Caco-2 (cell line): Measurements from ENCODE around the gene TSC22D2. TPM values are rescaled to one million over a fixed set of nuclear protein-coding genes. Genes with fewer than 3 reads are reported as not detected.

ENCODE experiments used
- BruUV-seq: library from RNA; stranded (reverse); fragments of 400-500 nt; replicated peaks from 2 replicates; lab custom pipeline; 2021; lab: Mats Ljungman, UMichigan
- CTCF ChIA-PET: fragments of 300-600 bp; sonication (Branson Sonifier 250); formaldehyde crosslinking; loops from one replicate; lab custom pipeline; 2022; ENCODE audit warnings: antibody characterized with exemption; lab: Charles Lee
- POLR2A ChIA-PET: fragments of 300-600 bp; sonication (Branson Sonifier 250); formaldehyde crosslinking; loops from one replicate; lab custom pipeline; 2022; ENCODE audit warnings: antibody characterized with exemption; lab: Charles Lee
- DNase-seq, 2 experiments: peaks; one replicate each; pipeline versions ENCODE4 v3.0.0 to v3.0.0-alpha.2; 2020 to 2022
- H3K27me3 ChIP-seq: replicated peaks from 2 replicates; pipeline ENCODE4 v1.6.0; 2011; ENCODE audit warnings: low read length; ENCODE audit not compliant: control insufficient read depth, insufficient read depth
- H3K36me3 ChIP-seq: 2 replicates; pipeline ENCODE4 v1.5.1; 2011; ENCODE audit warnings: low read length; ENCODE audit not compliant: control insufficient read depth, insufficient read depth
- H3K4me1 ChIP-seq: fragments of 250-450 bp; sonication (Bioruptor Pico); 2 replicates; pipeline ENCODE4 v1.5.1; 2020; ENCODE audit warnings: mild to moderate bottlenecking
- H3K4me3 ChIP-seq: 2 replicates; pipeline ENCODE4 v1.5.1; 2011; ENCODE audit warnings: low read depth, mild to moderate bottlenecking, control low read depth, low read length
- H3K9me3 ChIP-seq: fragments of 250-450 bp; sonication (Bioruptor Pico); 2 replicates; pipeline ENCODE4 v1.5.1; 2020; ENCODE audit warnings: mild to moderate bottlenecking, moderate library complexity
- H3K27ac Mint-ChIP-seq: one replicate; pipeline ENCODE4 v1.8.0; 2022; ENCODE audit warnings: mixed read lengths; ENCODE audit not compliant: unreplicated experiment
- H3K27me3 Mint-ChIP-seq: one replicate; pipeline ENCODE4 v1.8.0; 2022; ENCODE audit warnings: mixed read lengths; ENCODE audit not compliant: insufficient read depth, unreplicated experiment
- H3K36me3 Mint-ChIP-seq: one replicate; pipeline ENCODE4 v1.8.0; 2022; ENCODE audit warnings: mild to moderate bottlenecking, mixed read lengths; ENCODE audit not compliant: insufficient read depth, unreplicated experiment
- H3K4me1 Mint-ChIP-seq: one replicate; pipeline ENCODE4 v1.8.0; 2022; ENCODE audit warnings: low read depth, mixed read lengths; ENCODE audit not compliant: unreplicated experiment
- H3K4me3 Mint-ChIP-seq: one replicate; pipeline ENCODE4 v1.8.0; 2022; ENCODE audit warnings: mild to moderate bottlenecking, moderate library complexity, mixed read lengths; ENCODE audit not compliant: unreplicated experiment
- H3K9me3 Mint-ChIP-seq: one replicate; pipeline ENCODE4 v1.8.0; 2022; ENCODE audit warnings: mixed read lengths; ENCODE audit not compliant: unreplicated experiment
- CTCF ChIP-seq, 2 experiments: fragments of 200-600 bp in 1 of 2; IDR thresholded peaks; 1 replicate in 1 of 2; 2 replicates in 1 of 2; pipeline versions ENCODE4 v1.5.1 to v1.8.0; 2011 to 2022; ENCODE audit warnings: antibody characterized with exemption in 1 of 2, control low read depth in 1 of 2, inconsistent platforms in 1 of 2, low read depth in 1 of 2, low read length in 1 of 2, mild to moderate bottlenecking in 1 of 2, moderate library complexity in 1 of 2; ENCODE audit not compliant: insufficient read depth in 1 of 2, severe bottlenecking in 1 of 2, unreplicated experiment in 1 of 2
- intact Hi-C: fragments of 100-400 bp; cut with micrococcal nuclease; formaldehyde crosslinking; loops from one replicate; pipeline ENCODE4 v1.10.0; 2022; ENCODE audit not compliant: unreplicated experiment
- total RNA-seq: library from RNA; stranded (reverse); gene quantifications from 2 replicates; pipeline ENCODE4 v1.2.3, GENCODE V29; 2022

The TSC22D2 gene
- total RNA-seq, 1 experiment from 2014 or later, result 30.8 TPM

GRCh38 chr3:150373234-150373875, 34.7 kb upstream of the TSC22D2 start:
- Histone ChIP-seq H3K4me3 (no peak overlapping the region), H3K4me1 (peaks cover 46% of the 10 kb centered on the region), H3K9me3 (no peaks in the 10 kb centered on the region), H3K36me3 (no peaks in the 10 kb centered on the region), H3K27me3 (no peaks in the 10 kb centered on the region)
- H3K4me1 Mint-ChIP-seq, result peaks cover 31% of the 10 kb centered on the region
- intact Hi-C loops, result no loop called here
- H3K4me3 Mint-ChIP-seq, result no peak overlapping the region
- BruUV-seq, result no TSS peak
- H3K36me3 Mint-ChIP-seq, result no peaks in the 10 kb centered on the region
- ChIA-PET POLR2A (interaction anchor here (0.6 kb wide), 1 partner anchor 173 kb away, joined by 3 read pairs; the partner anchor contains the start of gene SERP1), CTCF (no interaction called here)
- no peak for TF ChIP-seq CTCF (IDR thresholded peaks at IDR 0.05; ENCODE audit: insufficient read depth in 1 of 2, low read depth in 1 of 2, low read length in 1 of 2, severe bottlenecking in 1 of 2, unreplicated experiment in 1 of 2)
- no peaks in the 10 kb centered on the region for H3K27me3 Mint-ChIP-seq
- H3K9me3 Mint-ChIP-seq, result no peaks in the 10 kb centered on the region
- DNase-seq, result no peak
- no peak overlapping the region for H3K27ac Mint-ChIP-seq

GRCh38 chr3:150374975-150375374, 33.1 kb upstream of the TSC22D2 start:
- Mint-ChIP-seq H3K27ac (no peak overlapping the region), H3K9me3 (no peaks in the 10 kb centered on the region), H3K27me3 (no peaks in the 10 kb centered on the region), H3K4me3 (no peak overlapping the region), H3K36me3 (no peaks in the 10 kb centered on the region), H3K4me1 (peaks cover 27% of the 10 kb centered on the region)
- H3K36me3 ChIP-seq, result no peaks in the 10 kb centered on the region
- POLR2A ChIA-PET, result no interaction called here
- BruUV-seq, result no TSS peak
- no peaks in the 10 kb centered on the region for H3K27me3 ChIP-seq
- no peaks in the 10 kb centered on the region for H3K9me3 ChIP-seq
- no peak for TF ChIP-seq CTCF (IDR thresholded peaks at IDR 0.05; ENCODE audit: insufficient read depth in 1 of 2, low read depth in 1 of 2, low read length in 1 of 2, severe bottlenecking in 1 of 2, unreplicated experiment in 1 of 2)
- H3K4me3 ChIP-seq, result no peak overlapping the region
- CTCF ChIA-PET, result no interaction called here
- peaks cover 33% of the 10 kb centered on the region for H3K4me1 ChIP-seq
- intact Hi-C loops, result no loop called here
- no peak for DNase-seq

GRCh38 chr3:150376001-150376848, 31.9 kb upstream of the TSC22D2 start:
- Histone ChIP-seq H3K27me3 (no peaks in the 10 kb centered on the region), H3K36me3 (no peaks in the 10 kb centered on the region), H3K4me1 (peaks cover 24% of the 10 kb centered on the region), H3K4me3 (no peak overlapping the region), H3K9me3 (no peaks in the 10 kb centered on the region)
- BruUV-seq, result no TSS peak
- no peak overlapping the region for H3K4me3 Mint-ChIP-seq
- no peak for TF ChIP-seq CTCF (IDR thresholded peaks at IDR 0.05; ENCODE audit: insufficient read depth in 1 of 2, low read depth in 1 of 2, low read length in 1 of 2, severe bottlenecking in 1 of 2, unreplicated experiment in 1 of 2)
- peaks cover 21% of the 10 kb centered on the region for H3K4me1 Mint-ChIP-seq
- DNase-seq, result peak in 1 of 2 experiments; percentile 41
- H3K9me3 Mint-ChIP-seq, result no peaks in the 10 kb centered on the region
- CTCF ChIA-PET, result no interaction called here
- intact Hi-C loops, result no loop called here
- POLR2A ChIA-PET, result no interaction called here
- H3K27ac Mint-ChIP-seq, result peak overlapping the region; percentile 51
- no peaks in the 10 kb centered on the region for H3K36me3 Mint-ChIP-seq
- H3K27me3 Mint-ChIP-seq, result no peaks in the 10 kb centered on the region
